CD4-positive, alpha-beta T cell treated with Interleukin-15 for 1 hour (primary cell): ENCODE measurements around the gene SLC37A2.
A peak's percentile ranks its signal among the peaks of the same experiment; 100 is the strongest.
"Not testable (repeated sequence)": the region's sequence is repeated elsewhere in the genome, so short reads cannot be mapped to it uniquely, and the experiment has no call there.

Source experiments
- DNase-seq: peaks from one replicate; pipeline ENCODE4 v3.0.0-alpha.2; 2020

The SLC37A2 gene

GRCh38 chr11:125085301-125086081 lies 22.4 kb downstream of the SLC37A2 start:
- no peak for DNase-seq

GRCh38 chr11:125086633-125087296 lies 23.7 kb downstream of the SLC37A2 start:
- no peak for DNase-seq

GRCh38 chr11:125088123-125088522 lies 25.0 kb downstream of the SLC37A2 start:
- no peak for DNase-seq

GRCh38 chr11:125088576-125089455 lies 25.7 kb downstream of the SLC37A2 start:
- no peak for DNase-seq

GRCh38 chr11:125089481-125089880 lies 26.4 kb downstream of the SLC37A2 start:
- DNase-seq, result not testable (repeated sequence)

- not testable (repeated sequence) for DNase-seq
These were observed 27.0 kb downstream of the SLC37A2 start for GRCh38 chr11:125090151-125090550.

- DNase-seq, result no peak
These were observed 27.7 kb downstream of the SLC37A2 start for GRCh38 chr11:125090816-125091215.

GRCh38 chr11:125091247-125091876 lies 28.3 kb downstream of the SLC37A2 start:
- no peak for DNase-seq

- DNase-seq, result no peak
These were observed 29.0 kb downstream of the SLC37A2 start for GRCh38 chr11:125091877-125092664.

GRCh38 chr11:125092669-125093068 lies 29.6 kb downstream of the SLC37A2 start:
- DNase-seq, result no peak

- DNase-seq, result no peak
These were observed 30.4 kb downstream of the SLC37A2 start for GRCh38 chr11:125093502-125093901.

- DNase-seq, result no peak
These were observed 31.6 kb downstream of the SLC37A2 start for GRCh38 chr11:125094731-125095130.

- no peak for DNase-seq
These were observed 37.0 kb downstream of the SLC37A2 start for GRCh38 chr11:125100136-125100535.

- no peak for DNase-seq
These were observed 38.5 kb downstream of the SLC37A2 start for GRCh38 chr11:125101596-125101995.

- DNase-seq, result no peak
These were observed 38.9 kb downstream of the SLC37A2 start for GRCh38 chr11:125102025-125102424.

GRCh38 chr11:125102510-125102909 lies 39.4 kb downstream of the SLC37A2 start:
- no peak for DNase-seq

- no peak for DNase-seq
These were observed 42.8 kb downstream of the SLC37A2 start for GRCh38 chr11:125105926-125106325.

GRCh38 chr11:125108469-125108868 lies 45.4 kb downstream of the SLC37A2 start:
- DNase-seq, result no peak

- no peak for DNase-seq
These were observed 47.4 kb downstream of the SLC37A2 start for GRCh38 chr11:125110506-125110905.

GRCh38 chr11:125111001-125111342 lies 47.9 kb downstream of the SLC37A2 start:
- DNase-seq, result no peak

- DNase-seq, result peak; percentile 99
These were observed 48.5 kb downstream of the SLC37A2 start, which contains the start of gene TMEM218 for GRCh38 chr11:125111343-125112207. Gene TMEM218, minus strand, starts transcription at chr11:125111626. Its CDS starts 9,385 bp downstream, at chr11:125102241.
